Measurements from ENCODE around the gene FGF14.
"Not testable (repeated sequence)": the region's sequence is repeated elsewhere in the genome, so short reads cannot be mapped to it uniquely, and the experiment has no call there.

Gene FGF14

GRCh38 chr13:102038787-102039186 is 363.1 kb downstream of the FGF14 start:
- no peak overlapping the region for H3K27ac Mint-ChIP-seq

GRCh38 chr13:102035969-102036368 is 365.9 kb downstream of the FGF14 start:
- Mint-ChIP-seq H3K4me3 (no peak overlapping the region), H3K27me3 (ENCODE audit: low read depth) (no peaks in the 10 kb centered on the region), H3K4me1 (ENCODE audit: low read depth) (no peaks in the 10 kb centered on the region), H3K36me3 (ENCODE audit: low read depth) (no peaks in the 10 kb centered on the region), H3K9me3 (no peaks in the 10 kb centered on the region), H3K27ac (no peak overlapping the region)

More at GRCh38 chr13:102038787-102039186, 363.1 kb downstream of the FGF14 start:
- H3K4me1 Mint-ChIP-seq (ENCODE audit: low read depth) = no peaks in the 10 kb centered on the region
- no peaks in the 10 kb centered on the region for H3K27me3 Mint-ChIP-seq (ENCODE audit: low read depth)
- H3K4me3 Mint-ChIP-seq = no peak overlapping the region
- no peaks in the 10 kb centered on the region for H3K36me3 Mint-ChIP-seq (ENCODE audit: low read depth)
- no peaks in the 10 kb centered on the region for H3K9me3 Mint-ChIP-seq

GRCh38 chr13:102033857-102034331 is 368.0 kb downstream of the FGF14 start:
- Mint-ChIP-seq H3K4me3 (no peak overlapping the region), H3K27me3 (ENCODE audit: low read depth) (no peaks in the 10 kb centered on the region), H3K27ac (no peak overlapping the region), H3K4me1 (ENCODE audit: low read depth) (no peaks in the 10 kb centered on the region), H3K9me3 (no peaks in the 10 kb centered on the region), H3K36me3 (ENCODE audit: low read depth) (no peaks in the 10 kb centered on the region)

- no peaks in the 10 kb centered on the region for H3K36me3 Mint-ChIP-seq (ENCODE audit: low read depth)
These were observed 368.5 kb downstream of the FGF14 start for GRCh38 chr13:102033386-102033785.

GRCh38 chr13:102028868-102029267 is 373.0 kb downstream of the FGF14 start:
- Mint-ChIP-seq H3K4me1 (ENCODE audit: low read depth) (no peaks in the 10 kb centered on the region), H3K27ac (no peak overlapping the region), H3K9me3 (no peaks in the 10 kb centered on the region), H3K36me3 (ENCODE audit: low read depth) (no peaks in the 10 kb centered on the region), H3K27me3 (ENCODE audit: low read depth) (no peaks in the 10 kb centered on the region), H3K4me3 (no peak overlapping the region)

More at GRCh38 chr13:102033386-102033785, 368.5 kb downstream of the FGF14 start:
- H3K9me3 Mint-ChIP-seq = no peaks in the 10 kb centered on the region
- H3K4me1 Mint-ChIP-seq (ENCODE audit: low read depth) = no peaks in the 10 kb centered on the region
- H3K27ac Mint-ChIP-seq = no peak overlapping the region
- no peaks in the 10 kb centered on the region for H3K27me3 Mint-ChIP-seq (ENCODE audit: low read depth)
- H3K4me3 Mint-ChIP-seq = no peak overlapping the region

GRCh38 chr13:102028206-102028605 is 373.6 kb downstream of the FGF14 start:
- no peak overlapping the region for H3K4me3 Mint-ChIP-seq
- H3K36me3 Mint-ChIP-seq (ENCODE audit: low read depth) = no peaks in the 10 kb centered on the region
- H3K9me3 Mint-ChIP-seq = no peaks in the 10 kb centered on the region
- no peaks in the 10 kb centered on the region for H3K4me1 Mint-ChIP-seq (ENCODE audit: low read depth)
- H3K27me3 Mint-ChIP-seq (ENCODE audit: low read depth) = no peaks in the 10 kb centered on the region
- no peak overlapping the region for H3K27ac Mint-ChIP-seq

- H3K27ac Mint-ChIP-seq = no peak overlapping the region
- no peak overlapping the region for H3K4me3 Mint-ChIP-seq
- peaks cover 17% of the 10 kb centered on the region for H3K9me3 Mint-ChIP-seq
- no peaks in the 10 kb centered on the region for H3K36me3 Mint-ChIP-seq (ENCODE audit: low read depth)
- H3K27me3 Mint-ChIP-seq (ENCODE audit: low read depth) = no peaks in the 10 kb centered on the region
- H3K4me1 Mint-ChIP-seq (ENCODE audit: low read depth) = no peaks in the 10 kb centered on the region
These were observed 380.1 kb downstream of the FGF14 start for GRCh38 chr13:102021777-102022176.

- H3K4me1 Mint-ChIP-seq (ENCODE audit: low read depth) = no peaks in the 10 kb centered on the region
- H3K27ac Mint-ChIP-seq = no peak overlapping the region
- no peak overlapping the region for H3K4me3 Mint-ChIP-seq
- H3K9me3 Mint-ChIP-seq = peaks cover 17% of the 10 kb centered on the region
- H3K27me3 Mint-ChIP-seq (ENCODE audit: low read depth) = no peaks in the 10 kb centered on the region
- no peaks in the 10 kb centered on the region for H3K36me3 Mint-ChIP-seq (ENCODE audit: low read depth)
These were observed 381.1 kb downstream of the FGF14 start for GRCh38 chr13:102020611-102021216.

GRCh38 chr13:102018716-102019115 is 383.1 kb downstream of the FGF14 start:
- H3K36me3 Mint-ChIP-seq (ENCODE audit: low read depth) = no peaks in the 10 kb centered on the region
- no peak overlapping the region for H3K27ac Mint-ChIP-seq
- peaks cover 17% of the 10 kb centered on the region for H3K9me3 Mint-ChIP-seq
- no peaks in the 10 kb centered on the region for H3K4me1 Mint-ChIP-seq (ENCODE audit: low read depth)
- H3K4me3 Mint-ChIP-seq = no peak overlapping the region
- no peaks in the 10 kb centered on the region for H3K27me3 Mint-ChIP-seq (ENCODE audit: low read depth)

GRCh38 chr13:102017248-102017647 is 384.6 kb downstream of the FGF14 start:
- no peaks in the 10 kb centered on the region for H3K36me3 Mint-ChIP-seq (ENCODE audit: low read depth)
- no peaks in the 10 kb centered on the region for H3K4me1 Mint-ChIP-seq (ENCODE audit: low read depth)
- H3K27ac Mint-ChIP-seq = no peak overlapping the region
- no peak overlapping the region for H3K4me3 Mint-ChIP-seq
- peaks cover 17% of the 10 kb centered on the region for H3K9me3 Mint-ChIP-seq
- H3K27me3 Mint-ChIP-seq (ENCODE audit: low read depth) = no peaks in the 10 kb centered on the region

- Mint-ChIP-seq H3K27me3 (ENCODE audit: low read depth) (no peaks in the 10 kb centered on the region), H3K4me1 (ENCODE audit: low read depth) (no peaks in the 10 kb centered on the region), H3K9me3 (peaks cover 3% of the 10 kb centered on the region), H3K27ac (no peak overlapping the region), H3K4me3 (no peak overlapping the region), H3K36me3 (ENCODE audit: low read depth) (no peaks in the 10 kb centered on the region)
These were observed 389.3 kb downstream of the FGF14 start for GRCh38 chr13:102012299-102013293.

- H3K27ac Mint-ChIP-seq; H3K4me1 Mint-ChIP-seq (ENCODE audit: low read depth); H3K4me3 Mint-ChIP-seq; H3K27me3 Mint-ChIP-seq (ENCODE audit: low read depth); H3K36me3 Mint-ChIP-seq (ENCODE audit: low read depth); H3K9me3 Mint-ChIP-seq: not testable (repeated sequence)
These were observed 390.4 kb downstream of the FGF14 start for GRCh38 chr13:102011455-102011854.

GRCh38 chr13:102003848-102004570 is 397.8 kb downstream of the FGF14 start:
- H3K36me3 Mint-ChIP-seq (ENCODE audit: low read depth) = no peaks in the 10 kb centered on the region
- H3K9me3 Mint-ChIP-seq = no peaks in the 10 kb centered on the region
- no peak overlapping the region for H3K27ac Mint-ChIP-seq
- H3K27me3 Mint-ChIP-seq (ENCODE audit: low read depth) = no peaks in the 10 kb centered on the region
- H3K4me3 Mint-ChIP-seq = no peak overlapping the region
- H3K4me1 Mint-ChIP-seq (ENCODE audit: low read depth) = no peaks in the 10 kb centered on the region

- Mint-ChIP-seq H3K36me3 (ENCODE audit: low read depth) (no peaks in the 10 kb centered on the region), H3K4me1 (ENCODE audit: low read depth) (no peaks in the 10 kb centered on the region)
These were observed 399.6 kb downstream of the FGF14 start for GRCh38 chr13:102002287-102002686.

More at GRCh38 chr13:102002287-102002686, 399.6 kb downstream of the FGF14 start:
- Mint-ChIP-seq H3K27ac (no peak overlapping the region), H3K4me3 (no peak overlapping the region), H3K9me3 (no peaks in the 10 kb centered on the region), H3K27me3 (ENCODE audit: low read depth) (no peaks in the 10 kb centered on the region)
